Measurements from ENCODE around the gene KRT75.

DNA sequence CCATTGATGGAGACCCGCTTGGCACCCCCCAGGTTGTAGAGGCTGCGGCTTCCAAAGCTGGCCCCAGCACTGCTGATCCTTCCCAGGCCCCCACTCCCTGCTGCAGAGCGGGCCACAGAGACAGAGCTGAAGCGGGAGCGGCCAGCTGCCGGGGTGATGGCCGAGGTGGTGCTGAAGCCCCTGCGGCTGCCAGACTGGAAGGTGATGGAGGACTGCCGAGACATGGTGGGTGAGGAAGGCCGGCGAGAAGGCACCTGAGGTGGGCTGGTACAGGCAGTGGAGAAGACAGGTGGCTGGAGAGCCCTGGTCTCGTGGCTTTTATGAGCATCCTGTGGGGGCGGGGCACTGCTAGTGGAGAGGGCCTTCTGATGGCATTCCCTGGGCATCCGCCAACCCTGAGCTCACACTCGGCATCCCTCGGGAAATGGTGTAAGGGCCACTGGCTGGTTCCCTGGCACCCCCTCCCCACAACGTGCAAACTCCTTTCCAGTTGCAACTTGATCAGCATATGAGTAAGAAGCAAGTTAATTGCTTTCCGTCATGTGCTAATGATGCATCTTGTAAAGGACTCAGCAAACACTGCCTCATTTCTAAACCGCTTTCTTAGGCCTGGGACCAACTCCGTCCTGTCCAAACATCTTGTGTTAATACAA is at the start of gene KRT75:
- TF ChIP-seq CTCF (IDR thresholded peaks at IDR 0.05; ENCODE audit: borderline replicate concordance, extremely low read depth, low read length, poor library complexity, severe bottlenecking) (no peak), EZH2 (IDR thresholded peaks at IDR 0.05; ENCODE audit: borderline replicate concordance, low read depth, low read length, severe bottlenecking) (no peak)
